HG02571 (cell line): Measurements from ENCODE around the gene METTL24.
"Not testable (repeated sequence)": the region's sequence is repeated elsewhere in the genome, so short reads cannot be mapped to it uniquely, and the experiment has no call there.

Source experiments
- ATAC-seq: cut with Tn5 transposase; IDR thresholded peaks from one replicate; pipeline ENCODE4 v1.9.1; 2021; ENCODE audit warnings: mild to moderate bottlenecking, moderate library complexity; ENCODE audit not compliant: unreplicated experiment

The METTL24 gene

DNA sequence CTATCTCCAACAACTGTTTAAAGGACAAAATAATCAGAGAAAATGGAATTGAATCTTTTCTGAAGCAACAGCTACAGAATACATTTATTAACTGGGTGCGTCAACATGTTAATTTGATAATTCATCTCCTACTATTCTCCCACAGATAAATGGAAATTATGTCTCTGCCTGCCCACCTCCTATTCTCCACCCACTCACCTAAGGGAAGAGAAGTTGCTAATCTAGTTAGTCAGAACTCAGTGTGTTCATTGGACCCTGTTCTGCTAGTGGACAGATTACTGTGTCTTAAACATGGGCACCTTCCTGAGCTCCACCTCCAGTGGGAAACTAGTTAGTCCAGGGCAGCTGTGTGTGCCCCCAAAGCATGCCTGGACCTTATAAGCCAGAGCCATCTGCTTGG is 41.0 kb downstream of the METTL24 start:
- ATAC-seq, result no peak

DNA sequence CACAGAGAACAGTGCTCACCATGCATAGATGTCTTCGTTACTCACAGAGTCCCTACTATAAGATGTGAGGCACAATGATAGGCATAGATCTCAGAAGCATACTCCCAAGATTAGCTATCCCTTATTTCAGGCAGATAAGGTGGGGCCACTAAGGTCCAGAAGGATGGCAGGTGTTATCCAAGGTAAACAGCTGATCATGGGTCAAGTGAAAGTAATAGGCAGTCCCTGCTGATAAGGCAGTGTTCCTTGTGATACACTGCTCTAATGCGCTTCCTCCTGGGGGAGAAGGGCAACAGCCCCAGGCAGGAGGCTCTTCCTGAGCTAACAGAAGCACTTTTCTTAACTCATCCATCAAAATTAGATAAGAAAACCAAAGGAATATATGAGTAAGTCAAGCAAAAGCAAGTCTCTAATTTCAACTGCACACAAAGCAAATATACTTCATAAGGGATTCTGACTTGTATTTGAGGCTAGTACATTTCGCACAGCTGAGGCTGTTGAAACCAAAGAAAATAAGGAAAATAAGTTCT is 42.2 kb downstream of the METTL24 start:
- ATAC-seq, result no peak

DNA sequence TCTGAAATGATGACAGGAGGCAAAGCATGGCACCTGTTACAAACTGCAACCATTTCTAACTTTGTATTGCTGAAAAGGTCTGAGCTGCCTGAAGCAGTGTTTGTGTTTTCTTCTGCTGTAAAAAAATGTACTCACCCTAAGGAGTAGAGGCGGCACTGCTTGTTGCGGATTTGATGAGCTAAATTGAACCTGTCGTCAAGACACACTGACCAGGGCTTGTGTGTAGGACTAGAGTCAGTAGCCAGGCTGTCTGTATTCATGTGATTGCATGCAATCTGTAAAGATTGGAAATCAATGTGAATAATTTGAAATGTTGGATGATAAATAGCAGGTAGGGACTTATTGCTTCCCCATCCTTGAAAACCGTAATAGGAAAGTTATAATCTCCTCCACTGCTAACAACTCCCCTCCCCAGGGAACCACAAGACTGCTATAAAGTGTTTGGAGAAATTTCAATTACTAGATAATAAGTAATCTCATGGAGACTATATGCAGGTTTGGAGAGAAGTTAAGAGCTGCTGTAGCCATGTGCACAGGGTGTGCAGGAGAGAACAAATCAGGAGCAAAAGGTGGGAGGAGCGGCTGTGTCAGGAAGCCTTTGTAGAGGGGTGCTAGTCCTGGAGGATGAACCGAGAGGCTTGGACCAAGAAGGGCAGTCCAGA is 42.8 kb downstream of the METTL24 start:
- no peak for ATAC-seq

DNA sequence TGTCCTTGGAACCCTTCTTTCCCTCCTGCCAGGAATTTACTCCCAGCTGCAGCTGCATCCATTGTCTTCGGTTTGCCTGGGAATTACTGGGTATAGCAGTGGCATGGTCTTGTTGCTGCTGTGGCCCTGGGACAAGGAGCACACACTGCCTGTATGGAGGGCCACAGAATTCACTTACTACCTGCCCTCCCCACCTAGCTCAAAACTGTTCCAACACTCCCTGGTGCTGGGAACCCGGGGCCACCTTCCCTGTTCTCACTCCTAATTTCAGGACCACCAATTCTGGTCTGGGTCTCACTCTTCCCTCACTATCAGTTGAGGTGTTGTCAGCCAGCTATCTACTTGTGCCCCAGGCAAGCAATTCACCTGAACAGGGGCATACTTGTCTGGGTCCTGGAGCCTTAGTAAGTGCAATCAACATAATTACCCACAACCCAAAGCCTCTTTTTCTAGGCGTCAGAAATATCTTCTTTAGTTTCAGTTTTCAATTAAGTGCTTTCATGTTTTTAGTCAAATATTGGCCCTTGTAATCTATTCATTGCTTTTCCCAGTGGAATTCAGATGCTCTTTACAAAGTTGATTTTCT is 47.2 kb downstream of the METTL24 start:
- no peak for ATAC-seq

DNA sequence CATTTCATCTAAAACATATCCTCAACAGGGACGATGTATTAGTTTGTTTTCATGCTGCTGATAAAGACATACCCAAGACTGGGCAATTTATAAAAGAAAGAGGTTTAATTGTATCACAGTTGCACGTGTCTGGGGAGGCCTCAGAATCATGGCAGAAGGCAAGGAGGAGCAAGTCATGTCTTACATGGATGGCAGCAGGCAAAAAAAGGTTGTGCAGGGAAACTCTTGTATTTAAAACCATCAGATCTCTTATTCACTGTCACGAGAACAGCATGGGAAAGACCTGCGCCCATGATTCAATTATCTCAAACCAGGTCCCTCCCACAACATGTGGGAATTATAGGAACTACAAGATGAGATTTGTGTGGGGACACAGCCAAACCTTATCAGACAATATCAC is 48.7 kb downstream of the METTL24 start:
- ATAC-seq, result not testable (repeated sequence)

DNA sequence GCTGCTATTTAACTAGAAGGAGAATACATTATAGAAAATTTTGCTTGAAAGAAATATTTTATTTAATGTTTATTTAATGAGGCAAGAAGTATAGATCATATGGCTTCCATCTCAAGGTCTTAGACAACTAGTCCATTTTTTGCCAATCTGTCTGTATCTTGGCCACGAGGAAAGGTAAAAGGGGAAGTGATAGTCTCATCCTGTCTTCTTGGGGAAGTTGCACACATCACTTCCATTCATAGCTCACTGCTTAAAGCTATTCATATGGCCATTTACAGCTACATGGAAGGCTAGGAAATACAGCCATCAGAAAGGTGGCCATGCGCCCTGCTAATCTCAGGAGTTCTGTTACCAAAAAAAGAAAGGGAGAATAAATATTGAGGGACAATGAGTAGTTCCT is 50.8 kb downstream of the METTL24 start:
- ATAC-seq, result no peak

DNA sequence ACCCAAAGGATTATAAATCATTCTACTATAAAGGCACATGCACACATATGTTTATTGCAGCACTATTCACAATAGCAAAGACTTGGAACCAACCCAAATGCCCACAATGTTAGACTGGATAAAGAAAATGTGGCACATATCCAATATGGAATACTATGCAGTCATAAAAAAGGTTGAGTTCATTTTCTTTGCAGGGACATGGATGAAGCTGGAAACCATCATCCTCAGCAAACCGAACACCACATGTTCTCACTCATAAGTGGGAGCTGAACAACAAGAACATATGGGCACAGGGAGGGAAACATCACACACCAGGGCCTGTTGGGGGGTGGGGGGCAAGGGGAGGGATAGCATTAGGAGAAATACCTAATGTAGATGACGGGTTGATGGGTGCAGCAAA is 52.3 kb downstream of the METTL24 start:
- ATAC-seq, result not testable (repeated sequence)

DNA sequence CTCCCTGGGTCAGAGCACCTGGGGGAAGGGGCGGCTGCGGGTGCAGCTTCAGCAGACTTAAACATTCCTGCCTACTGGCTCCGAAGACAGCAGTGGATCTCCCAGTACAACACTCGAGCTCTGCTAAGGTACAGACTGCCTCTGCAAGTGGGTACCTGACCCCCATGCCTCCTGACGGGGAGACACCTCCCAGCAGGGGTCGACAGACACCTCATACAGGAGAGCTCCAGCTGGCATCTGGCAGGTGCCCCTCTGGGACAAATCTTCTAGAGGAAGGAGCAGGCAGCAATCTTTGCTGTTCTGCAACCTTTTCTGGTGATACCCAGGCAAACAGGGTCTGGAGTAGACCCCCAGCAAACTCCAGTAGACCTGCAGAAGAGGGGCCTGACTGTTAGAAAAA is 54.5 kb downstream of the METTL24 start:
- ATAC-seq, result not testable (repeated sequence)

DNA sequence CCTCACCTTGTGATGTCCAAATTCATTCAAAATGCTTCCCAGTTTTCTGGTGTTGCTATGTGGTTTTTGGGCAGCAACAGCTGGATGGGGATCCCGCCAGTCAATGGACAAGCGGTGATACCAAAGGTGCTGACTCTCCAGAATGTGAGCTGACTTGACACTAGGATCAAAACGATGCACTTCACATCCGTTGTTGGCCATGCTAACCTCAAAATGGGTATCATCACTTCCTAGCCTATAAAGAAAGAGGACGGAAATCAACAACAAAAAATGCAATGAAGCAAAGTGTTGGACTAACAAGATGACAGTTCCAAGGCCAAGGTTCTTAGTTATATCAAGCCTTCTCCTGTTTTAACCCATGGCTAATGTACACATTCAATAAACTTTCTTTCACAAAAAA is 59.2 kb downstream of the METTL24 start:
- no peak for ATAC-seq

DNA sequence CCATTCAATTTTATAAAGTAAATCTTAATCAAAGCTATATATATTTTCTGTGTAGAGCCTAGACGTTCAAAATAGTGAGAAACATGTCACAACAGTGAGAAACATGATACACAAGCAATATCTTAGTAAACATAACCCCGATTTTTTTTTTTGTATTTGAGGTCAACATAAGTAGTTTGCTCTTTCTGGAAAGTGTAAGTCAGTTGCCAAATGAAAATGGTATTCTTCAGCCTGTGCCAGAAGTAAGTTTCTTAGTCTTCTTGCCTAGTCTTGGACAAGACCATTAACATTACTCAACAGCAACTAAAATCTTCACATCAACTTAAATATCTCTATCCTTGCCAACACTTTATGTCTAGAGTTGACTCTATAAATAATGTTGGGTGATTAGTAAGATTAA is 59.7 kb downstream of the METTL24 start:
- ATAC-seq, result no peak

DNA sequence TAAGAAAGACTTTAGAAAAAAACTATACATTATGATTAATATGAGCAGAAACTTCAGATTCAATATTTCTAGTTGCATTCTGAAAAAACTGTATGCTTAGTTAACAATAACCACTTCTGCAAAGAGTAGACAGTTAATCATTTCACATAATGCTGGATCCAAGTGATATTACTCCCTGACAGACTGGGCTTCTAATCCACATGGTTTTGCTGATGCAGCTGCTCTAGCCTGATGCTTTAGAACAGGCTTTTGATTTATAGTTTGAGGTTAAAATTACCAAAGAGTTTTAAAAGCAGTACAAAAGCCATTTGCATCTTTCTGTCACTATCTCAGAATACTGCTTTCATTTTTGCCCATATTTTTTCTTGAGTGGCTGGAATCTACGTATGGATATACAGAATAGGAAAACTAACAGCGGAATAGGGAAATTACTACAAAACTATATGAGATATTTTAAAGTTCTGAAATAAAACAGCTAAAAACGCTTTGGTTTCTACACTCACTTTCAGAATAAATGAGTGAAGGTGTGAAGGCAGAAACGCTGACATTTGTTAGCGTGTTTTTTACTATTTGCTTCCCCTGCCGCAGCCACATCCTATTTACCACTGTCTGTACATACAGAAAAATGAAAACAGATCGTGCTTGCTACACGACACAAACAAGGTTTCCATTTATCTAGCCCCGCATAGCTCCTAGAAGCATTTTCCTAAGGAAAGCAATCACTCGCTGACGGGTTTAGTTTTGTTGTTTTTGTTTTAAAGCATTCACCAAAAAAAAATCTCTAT is 61.7 kb downstream of the METTL24 start:
- no peak for ATAC-seq

DNA sequence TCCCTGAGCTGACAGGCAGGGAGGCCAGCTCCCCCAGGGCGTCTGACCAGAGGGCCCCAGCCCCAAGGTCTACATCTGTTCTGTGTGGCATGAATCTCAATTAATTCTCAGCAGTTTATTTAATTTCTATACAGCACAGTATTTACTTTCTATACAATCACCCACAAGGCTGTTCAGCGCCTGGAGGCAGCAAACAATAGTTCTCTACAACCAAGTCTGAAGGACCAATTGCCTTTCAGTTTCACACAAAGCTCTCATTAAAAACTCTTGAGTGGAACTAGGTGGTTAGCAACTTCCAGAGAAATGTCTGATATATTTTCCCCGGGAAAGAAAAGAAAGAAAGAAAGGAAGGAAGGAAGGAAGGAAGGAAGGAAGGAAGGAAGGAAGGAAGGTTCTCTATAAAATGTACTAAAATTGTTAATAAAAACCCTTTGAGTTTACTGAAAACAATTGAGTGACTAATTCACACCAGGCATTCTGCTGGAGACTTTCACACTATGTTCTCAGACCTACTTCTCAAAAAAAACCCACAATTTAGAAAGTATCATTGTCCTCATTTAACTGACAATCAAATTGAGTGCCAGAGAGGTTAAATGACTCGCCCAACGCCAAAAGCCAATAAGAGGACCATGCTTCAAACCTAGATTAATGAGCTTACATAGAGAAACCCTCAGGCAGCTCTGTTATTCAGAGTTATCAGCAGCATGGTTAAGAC is 62.5 kb downstream of the METTL24 start:
- no peak for ATAC-seq

DNA sequence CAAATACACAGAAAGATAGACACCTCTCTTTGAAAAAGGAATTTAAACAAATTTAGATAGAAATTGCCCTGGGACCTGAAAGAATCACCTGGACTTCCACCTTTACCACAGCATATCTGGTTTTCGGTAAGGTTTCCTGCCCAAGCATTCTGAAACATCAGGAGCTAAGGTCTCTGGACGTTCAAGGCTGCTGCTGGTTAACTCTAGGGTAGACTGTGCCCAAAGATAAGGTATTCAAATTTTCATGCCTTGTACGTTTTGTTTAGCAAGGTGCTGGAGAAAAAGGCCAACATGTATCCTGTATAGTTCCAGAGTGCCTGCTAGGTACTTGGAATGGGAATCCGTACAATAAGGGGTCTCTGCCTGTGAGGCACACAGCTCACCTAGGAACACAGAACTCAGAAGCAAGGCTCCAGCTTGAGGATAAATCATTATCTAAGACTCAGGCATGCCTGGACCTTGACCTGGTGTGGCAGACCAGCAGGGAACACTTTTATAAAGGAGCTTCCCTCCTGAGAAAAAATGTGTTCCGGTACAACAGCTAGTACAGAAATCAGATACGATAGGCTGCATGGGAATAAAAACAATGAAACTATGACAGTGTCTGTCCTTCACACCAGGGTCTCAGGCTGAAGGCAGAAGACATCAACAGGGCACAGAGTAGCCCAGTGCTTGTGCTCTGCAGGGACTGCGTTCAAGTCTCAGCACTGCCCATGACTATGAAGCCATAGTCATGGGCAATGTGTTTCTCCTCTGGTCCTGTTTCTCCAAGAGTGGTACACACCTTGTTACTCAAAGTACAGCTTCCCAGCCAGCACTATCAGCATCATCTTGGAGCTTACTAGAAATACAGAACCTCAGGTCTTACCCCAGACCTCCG is 70.4 kb downstream of the METTL24 start:
- ATAC-seq, result no peak

DNA sequence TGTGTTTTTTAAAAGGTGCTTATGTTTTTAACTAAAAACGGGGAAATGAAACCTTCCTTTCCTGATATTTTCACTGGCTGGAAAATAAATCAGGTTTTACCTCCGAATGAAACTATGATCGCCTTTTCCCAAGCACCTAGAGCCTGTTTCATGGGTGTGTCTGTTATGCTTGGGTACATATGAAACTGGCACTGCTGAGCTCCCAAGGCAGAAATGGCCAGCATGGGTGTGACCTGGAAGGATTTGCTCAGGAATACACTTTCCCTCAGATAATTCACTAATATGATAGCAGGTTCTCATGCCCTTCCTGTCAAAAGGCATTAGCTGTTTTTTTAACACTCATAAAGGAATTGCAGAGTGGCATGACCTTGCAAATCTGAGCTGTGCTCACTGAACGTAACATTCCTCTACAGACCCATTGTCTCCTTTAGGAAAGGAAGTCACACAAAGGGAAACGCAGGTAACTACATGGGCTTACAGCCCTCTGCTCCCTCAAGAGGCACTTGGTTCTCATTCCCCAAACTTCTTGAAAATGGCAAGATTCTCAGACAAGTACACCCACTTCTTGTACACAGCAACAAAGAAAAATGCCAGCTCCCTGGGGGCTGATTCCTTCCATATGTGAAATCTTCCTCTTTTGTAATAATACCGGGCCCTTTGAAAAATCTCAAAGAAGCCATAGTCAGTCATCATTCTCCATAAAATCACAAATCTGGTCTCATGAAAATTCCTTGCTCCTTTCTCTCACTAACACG is 72.7 kb downstream of the METTL24 start:
- ATAC-seq, result no peak

DNA sequence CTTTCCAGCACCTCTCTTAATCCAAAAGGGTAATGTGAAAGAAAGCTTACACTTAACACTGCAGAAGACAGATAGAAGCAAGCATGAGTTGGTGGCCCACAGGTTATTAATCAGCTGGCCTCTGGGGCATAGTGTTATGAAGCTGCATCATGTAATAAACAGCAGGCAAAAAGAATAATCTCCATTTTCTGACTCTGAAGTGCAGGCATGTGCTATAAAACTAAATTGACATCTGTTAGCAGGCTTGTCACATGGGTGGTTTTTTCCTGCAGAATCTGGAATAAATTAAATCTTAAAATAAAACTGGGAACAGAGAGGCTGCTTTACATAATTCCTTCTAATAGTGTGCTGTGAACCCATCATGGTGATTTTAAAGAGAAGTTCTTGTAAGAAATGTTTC is 73.3 kb downstream of the METTL24 start:
- no peak for ATAC-seq

DNA sequence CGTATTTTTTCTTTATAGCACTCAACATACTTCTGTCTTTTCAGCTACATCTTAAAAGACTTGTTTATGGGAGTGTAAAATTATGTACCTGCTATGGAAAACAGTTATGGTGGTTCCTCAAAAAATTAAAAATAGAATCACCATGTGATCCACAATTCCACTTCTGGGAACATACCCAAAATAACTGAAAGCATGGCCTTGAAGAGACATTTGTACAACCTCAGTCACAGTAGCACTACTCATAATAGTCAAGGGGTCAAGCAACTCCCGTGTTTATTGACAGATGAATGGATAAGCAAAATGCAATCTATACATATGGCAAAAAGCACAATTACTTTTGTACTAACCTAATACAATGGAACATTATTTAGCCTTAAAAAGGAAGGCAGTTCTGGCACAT is 74.5 kb downstream of the METTL24 start:
- no peak for ATAC-seq

DNA sequence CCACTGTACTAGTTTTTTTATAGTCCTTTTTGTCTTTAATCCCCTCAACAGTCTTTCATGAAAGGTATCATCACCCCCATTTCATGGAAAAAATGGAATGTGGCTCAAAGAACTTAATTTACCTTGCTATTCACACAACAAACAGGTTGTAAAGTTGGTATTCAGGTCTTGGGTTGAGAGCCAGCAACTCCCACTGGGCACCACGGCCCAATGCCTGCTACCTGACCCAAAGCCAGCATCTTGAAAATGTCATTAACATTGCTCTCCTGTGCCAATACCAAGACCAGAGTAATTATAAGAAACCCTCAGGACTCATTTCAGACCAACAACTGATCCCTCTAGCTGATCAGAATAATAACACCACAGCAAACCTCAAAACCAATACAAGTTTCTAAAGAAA is 75.7 kb downstream of the METTL24 start:
- no peak for ATAC-seq

DNA sequence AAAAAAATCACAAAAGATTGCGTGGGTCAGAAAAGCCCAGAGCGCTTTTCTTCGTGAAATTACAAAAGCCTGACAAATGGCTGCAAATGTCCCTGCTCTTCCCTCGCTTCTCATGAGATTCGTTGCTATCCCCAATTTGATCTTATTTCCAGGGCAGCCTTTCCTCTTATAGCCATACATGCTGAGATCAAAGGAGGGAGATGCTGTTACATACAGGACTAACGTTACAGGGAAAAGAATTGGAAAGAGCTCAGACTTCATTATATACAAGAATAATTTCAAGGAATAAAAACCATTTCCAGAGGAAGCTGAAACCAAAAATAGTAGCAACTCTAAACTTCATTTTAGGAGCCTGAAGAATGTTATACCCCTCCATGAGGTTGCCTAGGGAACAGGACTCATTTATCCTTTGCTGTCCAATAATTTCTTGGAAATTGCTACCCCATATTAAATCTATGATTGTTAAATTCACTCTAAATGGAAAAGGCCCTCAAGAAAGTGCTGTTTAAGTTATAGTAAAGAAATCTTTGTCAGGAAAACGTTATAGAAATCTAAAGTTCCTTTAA is 81.0 kb downstream of the METTL24 start:
- no peak for ATAC-seq

DNA sequence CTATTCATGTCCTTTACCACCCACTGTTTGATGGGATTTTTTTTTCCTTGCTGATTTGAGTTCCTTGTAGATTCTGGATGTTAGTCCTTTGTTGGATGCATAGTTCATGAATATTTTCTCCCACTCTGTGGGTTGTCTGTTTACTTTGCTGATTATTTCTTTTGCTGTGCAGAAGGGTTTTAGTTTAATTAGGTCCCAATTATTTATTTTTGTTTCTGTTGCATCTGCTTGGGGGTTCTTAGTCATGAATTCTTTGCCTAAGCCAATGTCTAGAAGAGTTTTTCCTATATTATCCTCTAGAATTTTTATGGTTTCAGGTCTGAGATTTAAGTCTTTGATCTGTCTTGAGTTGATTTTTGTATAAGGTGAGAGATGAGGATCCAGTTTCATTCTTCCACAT is 85.4 kb downstream of the METTL24 start:
- ATAC-seq, result not testable (repeated sequence)

DNA sequence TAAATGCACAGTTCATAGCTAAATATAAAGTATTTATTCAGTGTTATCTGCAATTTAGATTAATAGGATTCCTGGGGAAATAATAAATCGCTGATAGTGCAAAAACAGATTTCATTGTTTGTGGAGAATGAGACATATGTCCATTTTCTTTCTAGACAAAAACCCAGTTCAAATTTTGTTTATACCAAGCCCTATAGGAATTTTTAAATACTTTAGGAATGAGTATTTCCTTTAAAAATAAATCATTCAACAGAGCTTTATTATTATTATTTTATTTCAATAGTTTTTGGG is 86.5 kb downstream of the METTL24 start:
- ATAC-seq, result no peak
